ENCODE measurements around the gene CTNNB1.

Gene CTNNB1

GRCh38 chr3:41163421-41163820 is 35.9 kb upstream of the CTNNB1 start:
- TF ChIP-seq CTCF (conservative IDR thresholded peaks at IDR 0.05; ENCODE audit: control insufficient read depth, insufficient read depth, low read depth, low read length): no peak
- no peak for DNase-seq (ENCODE audit: low read depth)
- H3K4me3 ChIP-seq (ENCODE audit: control insufficient read depth, low read depth, low read length): no peak overlapping the region

GRCh38 chr3:41164777-41165176 is 34.5 kb upstream of the CTNNB1 start:
- no peak for DNase-seq (ENCODE audit: low read depth)
- H3K4me3 ChIP-seq (ENCODE audit: control insufficient read depth, low read depth, low read length): no peak overlapping the region
- no peak for TF ChIP-seq CTCF (conservative IDR thresholded peaks at IDR 0.05; ENCODE audit: control insufficient read depth, insufficient read depth, low read depth, low read length)

GRCh38 chr3:41167722-41168497 is 31.4 kb upstream of the CTNNB1 start:
- H3K4me3 ChIP-seq (ENCODE audit: control insufficient read depth, low read depth, low read length): no peak overlapping the region
- no peak for TF ChIP-seq CTCF (conservative IDR thresholded peaks at IDR 0.05; ENCODE audit: control insufficient read depth, insufficient read depth, low read depth, low read length)
- no peak for DNase-seq (ENCODE audit: low read depth)

- H3K4me3 ChIP-seq (ENCODE audit: control insufficient read depth, low read depth, low read length): no peak overlapping the region
- DNase-seq (ENCODE audit: low read depth): no peak
- TF ChIP-seq CTCF (conservative IDR thresholded peaks at IDR 0.05; ENCODE audit: control insufficient read depth, insufficient read depth, low read depth, low read length): no peak
These were observed 30.3 kb upstream of the CTNNB1 start for GRCh38 chr3:41169023-41169422.

GRCh38 chr3:41173926-41174885 is 25.1 kb upstream of the CTNNB1 start:
- no peak overlapping the region for H3K4me3 ChIP-seq (ENCODE audit: control insufficient read depth, low read depth, low read length)
- no peak for DNase-seq (ENCODE audit: low read depth)
- no peak for TF ChIP-seq CTCF (conservative IDR thresholded peaks at IDR 0.05; ENCODE audit: control insufficient read depth, insufficient read depth, low read depth, low read length)

GRCh38 chr3:41175365-41175764 is 23.9 kb upstream of the CTNNB1 start:
- TF ChIP-seq CTCF (conservative IDR thresholded peaks at IDR 0.05; ENCODE audit: control insufficient read depth, insufficient read depth, low read depth, low read length): no peak
- no peak overlapping the region for H3K4me3 ChIP-seq (ENCODE audit: control insufficient read depth, low read depth, low read length)
- peak; percentile 43 for DNase-seq (ENCODE audit: low read depth)

Measured in fibroblast of mammary gland (primary cell).